Astrocyte (in vitro differentiated cells and primary cell): ENCODE measurements around the gene DHDH.

Experiments
- EZH2 ChIP-seq: IDR thresholded peaks from 2 replicates; pipeline ENCODE4 v1.6.1; 2012; ENCODE audit warnings: mild to moderate bottlenecking, low read length, inconsistent platforms; ENCODE audit not compliant: insufficient read depth
- TF ChIP-seq, protein P1 (sequence below): IDR thresholded peaks from 2 replicates; pipeline ENCODE4 v1.5.1; 2011; ENCODE audit warnings: low read depth, mild to moderate bottlenecking, inconsistent platforms, low read length, moderate library complexity; ENCODE audit not compliant: insufficient read depth

DNA sequence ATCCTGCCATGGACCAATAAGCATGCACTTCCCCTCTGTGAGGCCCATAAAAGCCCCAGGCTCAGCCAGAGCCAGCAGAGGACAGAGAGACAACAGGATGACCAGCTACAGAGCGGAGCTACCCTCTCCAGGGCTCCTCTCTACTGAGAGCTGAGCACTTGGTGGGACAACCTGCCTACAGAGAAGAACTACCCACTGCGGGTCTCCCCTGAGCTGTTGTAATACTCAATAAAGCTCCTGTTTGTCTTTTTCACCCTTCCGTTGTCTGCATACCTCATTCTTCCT is 13.7 kb downstream of the DHDH start:
- TF ChIP-seq, protein P1, sequence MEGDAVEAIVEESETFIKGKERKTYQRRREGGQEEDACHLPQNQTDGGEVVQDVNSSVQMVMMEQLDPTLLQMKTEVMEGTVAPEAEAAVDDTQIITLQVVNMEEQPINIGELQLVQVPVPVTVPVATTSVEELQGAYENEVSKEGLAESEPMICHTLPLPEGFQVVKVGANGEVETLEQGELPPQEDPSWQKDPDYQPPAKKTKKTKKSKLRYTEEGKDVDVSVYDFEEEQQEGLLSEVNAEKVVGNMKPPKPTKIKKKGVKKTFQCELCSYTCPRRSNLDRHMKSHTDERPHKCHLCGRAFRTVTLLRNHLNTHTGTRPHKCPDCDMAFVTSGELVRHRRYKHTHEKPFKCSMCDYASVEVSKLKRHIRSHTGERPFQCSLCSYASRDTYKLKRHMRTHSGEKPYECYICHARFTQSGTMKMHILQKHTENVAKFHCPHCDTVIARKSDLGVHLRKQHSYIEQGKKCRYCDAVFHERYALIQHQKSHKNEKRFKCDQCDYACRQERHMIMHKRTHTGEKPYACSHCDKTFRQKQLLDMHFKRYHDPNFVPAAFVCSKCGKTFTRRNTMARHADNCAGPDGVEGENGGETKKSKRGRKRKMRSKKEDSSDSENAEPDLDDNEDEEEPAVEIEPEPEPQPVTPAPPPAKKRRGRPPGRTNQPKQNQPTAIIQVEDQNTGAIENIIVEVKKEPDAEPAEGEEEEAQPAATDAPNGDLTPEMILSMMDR, result no peak
- no peak for TF ChIP-seq EZH2
